D721Med (cell line): ENCODE data around the gene UNC5C.

Experiments
- DNase-seq: peaks from one replicate; pipeline ENCODE4 v3.0.0; 2011; ENCODE audit warnings: low spot score; ENCODE audit not compliant: insufficient read length
- FAIRE-seq: peaks from 2 replicates; lab custom pipeline; 2011; peaks lifted over from hg19 to GRCh38; lab: Jason Lieb, UNC
- TF ChIP-seq, protein P1 (sequence below): IDR thresholded peaks from 2 replicates; pipeline ENCODE4 v1.5.1; 2012; ENCODE audit warnings: mild to moderate bottlenecking, control low read depth; ENCODE audit not compliant: insufficient read depth; ENCODE audit errors: missing control alignments

Gene UNC5C

GRCh38 chr4:95124906-95125504 lies 423.8 kb downstream of the UNC5C start:
- no peak for DNase-seq
- FAIRE-seq, result peak; percentile 91
- TF ChIP-seq, protein P1, sequence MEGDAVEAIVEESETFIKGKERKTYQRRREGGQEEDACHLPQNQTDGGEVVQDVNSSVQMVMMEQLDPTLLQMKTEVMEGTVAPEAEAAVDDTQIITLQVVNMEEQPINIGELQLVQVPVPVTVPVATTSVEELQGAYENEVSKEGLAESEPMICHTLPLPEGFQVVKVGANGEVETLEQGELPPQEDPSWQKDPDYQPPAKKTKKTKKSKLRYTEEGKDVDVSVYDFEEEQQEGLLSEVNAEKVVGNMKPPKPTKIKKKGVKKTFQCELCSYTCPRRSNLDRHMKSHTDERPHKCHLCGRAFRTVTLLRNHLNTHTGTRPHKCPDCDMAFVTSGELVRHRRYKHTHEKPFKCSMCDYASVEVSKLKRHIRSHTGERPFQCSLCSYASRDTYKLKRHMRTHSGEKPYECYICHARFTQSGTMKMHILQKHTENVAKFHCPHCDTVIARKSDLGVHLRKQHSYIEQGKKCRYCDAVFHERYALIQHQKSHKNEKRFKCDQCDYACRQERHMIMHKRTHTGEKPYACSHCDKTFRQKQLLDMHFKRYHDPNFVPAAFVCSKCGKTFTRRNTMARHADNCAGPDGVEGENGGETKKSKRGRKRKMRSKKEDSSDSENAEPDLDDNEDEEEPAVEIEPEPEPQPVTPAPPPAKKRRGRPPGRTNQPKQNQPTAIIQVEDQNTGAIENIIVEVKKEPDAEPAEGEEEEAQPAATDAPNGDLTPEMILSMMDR, result peak; percentile 58

DNA sequence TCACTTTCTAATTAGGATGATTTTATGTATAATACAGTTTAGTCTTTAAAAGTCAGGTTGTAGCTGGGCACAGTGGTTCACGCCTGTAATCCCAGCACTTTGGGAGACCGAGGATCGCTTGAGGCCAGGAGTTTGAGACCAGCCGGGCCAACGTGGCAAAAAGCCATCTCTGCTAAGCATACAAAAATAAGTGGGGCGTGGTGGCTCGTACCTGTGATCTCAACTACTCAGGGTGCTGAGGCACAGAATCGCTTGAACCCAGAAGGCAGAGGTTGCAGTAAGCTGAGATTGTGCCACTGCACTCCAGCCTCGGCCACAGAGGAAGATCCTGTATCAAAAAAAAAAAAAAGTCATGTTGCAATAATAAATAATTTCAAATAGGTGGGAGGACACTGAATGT lies 426.8 kb downstream of the UNC5C start:
- no peak for DNase-seq
- TF ChIP-seq, protein P1, result no peak
- FAIRE-seq, result no peak

DNA sequence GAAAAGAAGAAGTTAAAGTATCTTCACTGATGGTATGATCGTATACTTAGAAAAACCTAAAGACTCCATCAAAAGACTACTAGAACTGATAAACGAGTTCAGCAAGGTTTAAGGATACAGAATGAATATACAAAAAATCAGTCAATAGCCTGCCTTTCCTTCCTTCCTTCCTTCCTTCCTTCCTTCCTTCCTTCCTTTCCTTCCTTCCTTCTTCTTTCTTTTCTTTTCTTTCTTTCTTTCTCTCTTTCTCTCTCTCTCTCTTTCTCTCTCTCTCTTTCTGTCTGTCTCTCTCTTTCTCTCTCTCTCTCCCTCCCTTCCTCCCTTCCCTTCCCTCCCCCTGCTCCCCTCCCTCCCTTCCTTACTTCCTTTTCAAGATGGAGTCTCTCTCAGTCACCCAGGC lies 428.3 kb downstream of the UNC5C start:
- TF ChIP-seq, protein P1, result no peak
- DNase-seq (no peak), FAIRE-seq (no peak)

- TF ChIP-seq, protein P1, result no peak
- DNase-seq (no peak), FAIRE-seq (no peak)
Observed at GRCh38 chr4:95118497-95118896, 430.3 kb downstream of the UNC5C start.

- FAIRE-seq, result no peak
- TF ChIP-seq, protein P1, result no peak
- DNase-seq, result no peak
Observed at GRCh38 chr4:95114521-95114920, 434.3 kb downstream of the UNC5C start.
